K562 (cell line): Measurements from ENCODE around the gene RAI2. TPM values are rescaled to one million over a fixed set of nuclear protein-coding genes. Genes with fewer than 3 reads are reported as not detected.
A peak's percentile ranks its signal among the peaks of the same experiment; 100 is the strongest.

Experiments used
- ATAC-seq: fragments of 200-7000 bp; cut with Tn5 transposase; 3 replicates; pipeline ENCODE4 v1.9.1; 2020; ENCODE audit warnings: moderate library complexity
- BruUV-seq: library from RNA; stranded (reverse); fragments of 400-500 nt; replicated peaks from 2 replicates; lab custom pipeline; 2021; lab: Mats Ljungman, UMichigan
- CTCF ChIA-PET: fragments of 300-600 bp; formaldehyde crosslinking; extraction: SDS; loops from one replicate; lab custom pipeline; 2021; ENCODE audit warnings: low intra/inter-chr PET ratio; lab: Yijun Ruan, JAX
- POLR2A ChIA-PET: fragments of 300-600, 350-650 bp; sonication (Branson Sonifier 250); formaldehyde crosslinking; extraction: SDS; loops from one replicate; lab custom pipeline; 2021; ENCODE audit warnings: antibody characterized with exemption, inconsistent platforms; lab: Yijun Ruan, JAX
- DNase-seq, 4 experiments: peaks; one replicate each; pipeline versions ENCODE4 v3.0.0 to v3.0.0-alpha.2; 2011 to 2018; ENCODE audit warnings: low spot score in 3 of 4, mixed read lengths in 3 of 4; ENCODE audit errors: extremely low read depth in 1 of 4
- FAIRE-seq: peaks from 2 replicates; lab custom pipeline; 2011; peaks lifted over from hg19 to GRCh38; lab: Jason Lieb, UNC
- H2AFZ ChIP-seq: 2 replicates; pipeline ENCODE4 v1.6.0; 2011; ENCODE audit warnings: low read depth, low read length, control low read depth, inconsistent platforms
- H3K27ac ChIP-seq: fragments of 200-600 bp; 3 replicates; pipeline ENCODE4 v1.8.0; 2011; ENCODE audit warnings: low read depth, mild to moderate bottlenecking, control low read depth, inconsistent platforms, low read length, moderate library complexity, mixed read lengths; ENCODE audit errors: extremely low read depth
- H3K27me3 ChIP-seq, 2 experiments: fragments of 300-600 bp in 1 of 2; 2 replicates in 1 of 2; 3 replicates in 1 of 2; pipeline versions ENCODE4 v1.6.0 to v1.8.0; 2011; ENCODE audit warnings: inconsistent platforms in 2 of 2, low read length in 2 of 2, mild to moderate bottlenecking in 1 of 2, mixed read lengths in 1 of 2, moderate library complexity in 1 of 2; ENCODE audit not compliant: control insufficient read depth in 2 of 2, insufficient read depth in 2 of 2
- H3K36me3 ChIP-seq: fragments of 300-600 bp; 3 replicates; pipeline ENCODE4 v1.8.0; 2011; ENCODE audit warnings: mild to moderate bottlenecking, low read length, inconsistent platforms; ENCODE audit not compliant: control insufficient read depth, insufficient read depth
- H3K4me1 ChIP-seq, 2 experiments: fragments of 200-600 bp in 1 of 2; replicated peaks in 1 of 2; 2 replicates in 1 of 2; 3 replicates in 1 of 2; pipeline versions ENCODE4 v1.5.1 to v1.8.0; 2011; ENCODE audit warnings: inconsistent platforms in 2 of 2, low read length in 2 of 2, mild to moderate bottlenecking in 1 of 2, mixed read lengths in 1 of 2, moderate library complexity in 1 of 2; ENCODE audit not compliant: control insufficient read depth in 2 of 2, insufficient read depth in 2 of 2
- H3K4me2 ChIP-seq: 2 replicates; pipeline ENCODE4 v1.6.1; 2011; ENCODE audit warnings: low read length, control low read depth, inconsistent platforms, mixed read lengths; ENCODE audit not compliant: insufficient read depth
- H3K4me3 ChIP-seq: fragments of 200-600 bp; sonication (generic), shearing (Covaris generic); 2 replicates; pipeline ENCODE4 v1.5.1; 2016; ENCODE audit warnings: control low read depth, inconsistent platforms
- H3K79me2 ChIP-seq: fragments of 200-600 bp; 3 replicates; pipeline ENCODE4 v1.8.0; 2011; ENCODE audit warnings: low read length, inconsistent platforms; ENCODE audit not compliant: control insufficient read depth, insufficient read depth
- H3K9ac ChIP-seq, 2 experiments: 2 replicates each; pipeline versions ENCODE4 v1.6.0 to v1.6.1; 2011; ENCODE audit warnings: low read depth in 2 of 2, low read length in 2 of 2, control low read depth in 1 of 2, inconsistent platforms in 1 of 2, mild to moderate bottlenecking in 1 of 2, mixed read lengths in 1 of 2; ENCODE audit not compliant: insufficient read depth in 1 of 2
- H3K9me1 ChIP-seq: one replicate; pipeline ENCODE4 v1.6.0; 2011; ENCODE audit warnings: inconsistent platforms, mild to moderate bottlenecking, low read length, moderate library complexity; ENCODE audit not compliant: control insufficient read depth, insufficient read depth
- H3K9me3 ChIP-seq: replicated peaks from 2 replicates; pipeline ENCODE4 v1.5.1; 2011; ENCODE audit warnings: low read depth, low read length, inconsistent platforms; ENCODE audit not compliant: control insufficient read depth, insufficient read depth
- H4K20me1 ChIP-seq: replicated peaks from 2 replicates; pipeline ENCODE4 v1.6.1; 2011; ENCODE audit warnings: low read length, inconsistent platforms, mixed read lengths; ENCODE audit not compliant: control insufficient read depth, insufficient read depth
- ATF3 ChIP-seq, 2 experiments: fragments of 450-650 bp in 1 of 2; sonication (generic) in 1 of 2; formaldehyde crosslinking in 1 of 2; IDR thresholded peaks in 1 of 2; conservative IDR thresholded peaks in 1 of 2; 2 replicates each; pipeline versions ENCODE4 v1.6.1 to v1.8.1; 2016 to 2023; ENCODE audit warnings: mild to moderate bottlenecking in 2 of 2, moderate library complexity in 2 of 2, inconsistent platforms in 1 of 2, missing genetic modification reagents in 1 of 2
- ATF4 ChIP-seq: fragments of 450-650 bp; formaldehyde crosslinking; IDR thresholded peaks from 2 replicates; pipeline ENCODE4 v1.4.0; 2022; ENCODE audit warnings: mild to moderate bottlenecking, moderate library complexity
- E2F1 ChIP-seq: sonication (generic); formaldehyde crosslinking; IDR thresholded peaks from 2 replicates; pipeline ENCODE4 v1.8.1; 2023; ENCODE audit warnings: mild to moderate bottlenecking, missing genetic modification reagents, moderate library complexity
- WGBS: fragments of 100-300 bp; shearing (Covaris generic); methylation state at CpG from one replicate; pipeline ENCODE4 v1.1.6; 2016; ENCODE audit warnings: low coverage, mixed read lengths; ENCODE audit not compliant: insufficient coverage; ENCODE audit errors: missing lambda C conversion rate; 5-methylcytosine and 5-hydroxymethylcytosine counted together
- in situ Hi-C: fragments of 300-500 bp; cut with MboI; formaldehyde crosslinking; loops from 4 replicates; pipeline ENCODE4 v1.15.0; 2018; ENCODE audit warnings: inconsistent platforms, mixed read lengths
- intact Hi-C: fragments of 100-400 bp; cut with micrococcal nuclease; formaldehyde crosslinking; loops from 2 replicates; pipeline ENCODE4 v1.14.2; 2022
- polyA plus RNA-seq, 8 experiments: library from polyadenylated mRNA; depleted of rRNA in 4 of 8; stranded (reverse) in 5 of 8; unstranded in 3 of 8; fragments of >200 nt; fragmentation: Nextera tagmentation in 2 of 8; fragmentation: Illumina TruSeq in 1 of 8; extraction: Ambion mirVana in 2 of 8; extraction: Trizol in 1 of 8; gene quantifications; 2 replicates each; pipeline versions ENCODE4 v1.2.1 to v1.2.3, GENCODE V29; 2011 to 2014; ENCODE audit warnings: inconsistent platforms in 1 of 8, missing spikeins in 1 of 8
- total RNA-seq, 7 experiments: library from RNA; depleted of rRNA in 6 of 7; stranded (reverse); fragments of >200 nt in 6 of 7; fragmentation: Illumina TruSeq in 2 of 7; extraction: Trizol in 2 of 7; gene quantifications; 2 replicates each; pipeline versions ENCODE4 v1.2.1 to v1.2.3, GENCODE V29; 2011 to 2021; ENCODE audit warnings: low replicate concordance in 1 of 7

The RAI2 gene
- total and polyA plus RNA-seq, 9 of the 15 experiments (the other 6 are each of a cell fraction or from before 2014, with no cell fraction given): not detected

GRCh38 chrX:17839269-17839668, 21.8 kb downstream of the RAI2 start (continued):
- TF ChIP-seq E2F1 (CRISPR knock-in tag): no peak

GRCh38 chrX:17836830-17837229, 24.3 kb downstream of the RAI2 start:
- WGBS: 6% methylated on average over 2 of the region's 3 CpGs
- H3K4me2 ChIP-seq: no peak overlapping the region
- in situ Hi-C loops: no loop called here

More at GRCh38 chrX:17836830-17837229, 24.3 kb downstream of the RAI2 start:
- Histone ChIP-seq H3K9ac (no peak overlapping the region), H3K4me3 (no peak overlapping the region), H3K9me1 (no peaks in the 10 kb centered on the region), H4K20me1 (no peaks in the 10 kb centered on the region), H3K36me3 (no peaks in the 10 kb centered on the region), H3K4me1 (no peaks in the 10 kb centered on the region), H3K27ac (no peak overlapping the region), H3K27me3 (peaks cover 0 to 7% of the 10 kb centered on the region in 2 experiments; a peak in 1 of 5 replicates), H2AFZ (no peak overlapping the region), H3K79me2 (no peaks in the 10 kb centered on the region), H3K9me3 (no peaks in the 10 kb centered on the region)
- intact Hi-C loops: no loop called here
- BruUV-seq: no TSS peak
- POLR2A ChIA-PET: no interaction called here
- TF ChIP-seq ATF3 (IDR thresholded peaks at IDR 0.05): peak; percentile 54
- TF ChIP-seq ATF3 (CRISPR knock-in tag; conservative IDR thresholded peaks at IDR 0.05): no peak
- no peak for TF ChIP-seq ATF4
- no peak for DNase-seq
- CTCF ChIA-PET: no interaction called here
- FAIRE-seq: no peak
- no peak for ATAC-seq
